Karpas-422 (cell line): ENCODE data around the gene CCDC34. TPM values are rescaled to one million over a fixed set of nuclear protein-coding genes. Genes with fewer than 3 reads are reported as not detected.
"Not testable (repeated sequence)": the region's sequence is repeated elsewhere in the genome, so short reads cannot be mapped to it uniquely, and the experiment has no call there.

Source experiments
- DNase-seq: peaks from one replicate; pipeline ENCODE4 v3.0.0-alpha.2; 2015
- H2AFZ ChIP-seq: fragments of 200-600 bp; sonication (generic); 2 replicates; pipeline ENCODE4 v1.6.1; 2014; ENCODE audit warnings: antibody characterized with exemption, low read length, mixed read lengths
- H3K27ac ChIP-seq: fragments of 200-600 bp; sonication (generic); 2 replicates; pipeline ENCODE4 v1.5.1; 2014; ENCODE audit warnings: mild to moderate bottlenecking, low read length, moderate library complexity
- H3K27me3 ChIP-seq: fragments of 200-600 bp; sonication (generic); 2 replicates; pipeline ENCODE4 v1.6.1; 2014; ENCODE audit warnings: low read length, mixed read lengths
- H3K36me3 ChIP-seq: fragments of 200-600 bp; sonication (generic); 2 replicates; pipeline ENCODE4 v1.6.1; 2014; ENCODE audit warnings: low read length, mixed read lengths; ENCODE audit not compliant: insufficient read depth
- H3K4me1 ChIP-seq: fragments of 200-600 bp; sonication (generic); 2 replicates; pipeline ENCODE4 v1.6.1; 2014; ENCODE audit warnings: mild to moderate bottlenecking, low read length, mixed read lengths
- H3K4me2 ChIP-seq: fragments of 200-600 bp; sonication (generic); 2 replicates; pipeline ENCODE4 v1.6.1; 2014; ENCODE audit warnings: low read length, low read depth, mild to moderate bottlenecking; ENCODE audit not compliant: poor library complexity, severe bottlenecking
- H3K4me3 ChIP-seq: fragments of 200-600 bp; sonication (generic); 2 replicates; pipeline ENCODE4 v1.5.1; 2014; ENCODE audit warnings: mild to moderate bottlenecking, antibody characterized with exemption, low read length, mixed read lengths
- H3K79me2 ChIP-seq: fragments of 200-600 bp; sonication (generic); 2 replicates; pipeline ENCODE4 v1.6.1; 2014; ENCODE audit warnings: mild to moderate bottlenecking, low read length, mixed read lengths
- H3K9ac ChIP-seq: fragments of 200-600 bp; sonication (generic); 2 replicates; pipeline ENCODE4 v1.6.0; 2014; ENCODE audit warnings: low read length
- H3K9me2 ChIP-seq: fragments of 200-600 bp; sonication (generic), shearing (Covaris generic); replicated peaks from 2 replicates; pipeline ENCODE4 v1.6.0; 2014; ENCODE audit warnings: mild to moderate bottlenecking, low read length, moderate library complexity; ENCODE audit not compliant: insufficient read depth
- H3K9me3 ChIP-seq: fragments of 300-700, 200-600 bp; sonication (generic); 2 replicates; pipeline ENCODE4 v1.6.1; 2014; ENCODE audit warnings: low read length, mixed read lengths
- H4K20me1 ChIP-seq: fragments of 200-600 bp; sonication (generic); 2 replicates; pipeline ENCODE4 v1.6.1; 2014; ENCODE audit warnings: mild to moderate bottlenecking, antibody characterized with exemption, low read length, low read depth; ENCODE audit not compliant: insufficient read depth
- total RNA-seq: library from RNA; depleted of rRNA; stranded (reverse); fragments of >200 nt; shearing (Covaris generic); gene quantifications from 2 replicates; pipeline ENCODE4 v1.2.3, GENCODE V29; 2014; ENCODE audit warnings: low replicate concordance

CCDC34 gene
- total RNA-seq, 1 experiment from 2014 or later: 10.2 TPM

DNA sequence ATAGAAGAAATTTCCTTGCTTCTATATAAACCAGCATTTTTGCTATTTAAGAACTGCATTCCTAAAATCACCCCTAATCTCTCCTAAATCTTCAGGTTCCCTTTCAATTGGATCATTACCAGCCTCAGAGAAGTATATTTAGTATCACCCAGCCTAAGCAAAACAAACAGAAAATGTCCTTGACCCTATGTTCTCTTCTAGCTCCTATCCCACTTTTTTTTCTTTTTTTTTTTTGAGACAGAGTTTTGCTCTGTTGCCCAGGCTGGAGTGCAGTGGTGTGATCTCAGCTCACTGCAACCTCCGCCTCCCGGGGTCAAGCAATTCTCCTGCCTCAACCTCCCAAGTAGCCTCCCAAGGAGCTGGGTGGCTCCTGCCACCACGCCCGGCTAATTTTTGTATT, 28.3 kb downstream of the CCDC34 start:
- peaks cover 16% of the 10 kb centered on the region; the same call in 1 of the 2 replicates for H3K36me3 ChIP-seq
- not testable (repeated sequence) for H3K27ac ChIP-seq, H2AFZ ChIP-seq, H3K9me3 ChIP-seq, H3K4me2 ChIP-seq, H3K27me3 ChIP-seq, H3K4me3 ChIP-seq, H3K79me2 ChIP-seq, DNase-seq, H4K20me1 ChIP-seq, H3K9me2 ChIP-seq, H3K9ac ChIP-seq, H3K4me1 ChIP-seq

DNA sequence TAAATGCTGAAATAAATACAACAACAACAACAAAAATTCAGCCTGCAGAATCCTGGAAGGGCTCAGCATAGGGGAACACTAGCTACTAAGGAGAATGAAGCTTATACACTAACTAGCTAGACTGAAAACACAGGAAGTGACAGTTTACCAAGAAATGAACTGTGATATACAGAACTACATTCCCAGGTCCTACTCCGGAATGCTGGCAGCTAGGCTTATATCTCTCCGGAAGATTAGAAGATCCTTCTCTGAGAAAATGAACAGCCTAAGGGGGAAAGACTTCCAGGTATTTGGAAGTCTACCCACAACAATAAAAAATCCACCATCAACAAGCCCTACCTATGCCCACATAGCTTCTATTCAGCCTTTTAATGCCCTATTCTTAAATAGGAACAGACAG, 31.0 kb downstream of the CCDC34 start:
- H3K9me2 ChIP-seq: no peaks in the 10 kb centered on the region
- no peak overlapping the region for H3K27ac ChIP-seq
- H3K9ac ChIP-seq: no peak overlapping the region
- H3K4me1 ChIP-seq: no peaks in the 10 kb centered on the region
- H3K79me2 ChIP-seq: no peaks in the 10 kb centered on the region
- no peak overlapping the region for H2AFZ ChIP-seq
- H3K4me2 ChIP-seq: no peak overlapping the region
- 0 out of 2 replicates have a peak, but pooled peaks cover 6% of the 10 kb centered on the region for H3K36me3 ChIP-seq
- DNase-seq: no peak
- no peaks in the 10 kb centered on the region for H4K20me1 ChIP-seq
- no peaks in the 10 kb centered on the region for H3K27me3 ChIP-seq
- no peak overlapping the region for H3K4me3 ChIP-seq
- no peaks in the 10 kb centered on the region for H3K9me3 ChIP-seq

- H3K36me3 ChIP-seq: 0 out of 2 replicates have a peak, but pooled peaks cover 6% of the 10 kb centered on the region
- H2AFZ ChIP-seq: no peak overlapping the region
- no peak overlapping the region for H3K9ac ChIP-seq
- no peak overlapping the region for H3K4me3 ChIP-seq
- H3K27me3 ChIP-seq: no peaks in the 10 kb centered on the region
- no peaks in the 10 kb centered on the region for H3K9me3 ChIP-seq
- no peak for DNase-seq
- no peaks in the 10 kb centered on the region for H3K79me2 ChIP-seq
- H4K20me1 ChIP-seq: no peaks in the 10 kb centered on the region
- no peak overlapping the region for H3K4me2 ChIP-seq
- H3K4me1 ChIP-seq: no peaks in the 10 kb centered on the region
- H3K27ac ChIP-seq: no peak overlapping the region
- H3K9me2 ChIP-seq: no peaks in the 10 kb centered on the region
Observed at GRCh38 chr11:27330633-27331270, 32.3 kb downstream of the CCDC34 start.

DNA sequence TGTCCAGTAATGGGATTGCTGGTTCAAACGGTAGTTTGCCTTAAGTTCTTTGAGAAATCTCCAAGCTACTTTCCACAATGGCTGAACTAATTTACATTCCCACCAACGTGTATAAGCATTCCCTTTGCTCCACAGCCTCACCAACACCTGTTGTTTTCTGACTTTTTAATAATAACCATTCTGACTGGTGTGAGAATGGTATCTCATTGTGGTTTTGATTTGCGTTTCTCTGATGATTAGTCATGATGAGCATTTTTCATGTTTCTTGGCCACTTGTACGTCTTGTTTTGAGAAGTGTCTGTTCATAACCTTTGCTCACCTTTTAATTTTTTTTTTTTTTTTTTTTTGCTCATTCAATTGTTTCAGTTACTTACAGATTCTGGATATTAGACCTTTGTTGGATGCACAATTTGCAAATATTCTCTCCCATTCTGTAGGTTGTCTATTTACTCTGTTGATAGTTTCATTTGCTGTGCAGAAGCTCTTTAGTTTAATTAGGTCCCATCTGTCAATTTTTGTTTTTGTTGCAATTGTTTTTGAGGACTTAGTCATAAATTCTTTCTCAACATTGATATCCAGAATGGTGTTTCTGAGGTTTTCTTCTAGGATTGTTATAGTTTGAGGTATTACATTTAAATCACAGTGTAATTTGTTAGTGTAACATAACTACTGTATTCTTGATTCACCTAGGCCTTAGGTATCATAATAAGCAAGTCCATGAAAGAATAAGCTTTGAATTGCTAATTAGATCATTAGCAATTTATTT, 33.0 kb downstream of the CCDC34 start:
- no peaks in the 10 kb centered on the region for H3K9me2 ChIP-seq
- H3K4me2 ChIP-seq: no peak overlapping the region
- no peak overlapping the region for H2AFZ ChIP-seq
- H3K27me3 ChIP-seq: no peaks in the 10 kb centered on the region
- no peaks in the 10 kb centered on the region for H3K9me3 ChIP-seq
- 0 out of 2 replicates have a peak, but pooled peaks cover 6% of the 10 kb centered on the region for H3K36me3 ChIP-seq
- no peak overlapping the region for H3K9ac ChIP-seq
- no peaks in the 10 kb centered on the region for H4K20me1 ChIP-seq
- no peaks in the 10 kb centered on the region for H3K79me2 ChIP-seq
- DNase-seq: no peak
- H3K4me3 ChIP-seq: no peak overlapping the region
- no peak overlapping the region for H3K27ac ChIP-seq
- no peaks in the 10 kb centered on the region for H3K4me1 ChIP-seq

DNA sequence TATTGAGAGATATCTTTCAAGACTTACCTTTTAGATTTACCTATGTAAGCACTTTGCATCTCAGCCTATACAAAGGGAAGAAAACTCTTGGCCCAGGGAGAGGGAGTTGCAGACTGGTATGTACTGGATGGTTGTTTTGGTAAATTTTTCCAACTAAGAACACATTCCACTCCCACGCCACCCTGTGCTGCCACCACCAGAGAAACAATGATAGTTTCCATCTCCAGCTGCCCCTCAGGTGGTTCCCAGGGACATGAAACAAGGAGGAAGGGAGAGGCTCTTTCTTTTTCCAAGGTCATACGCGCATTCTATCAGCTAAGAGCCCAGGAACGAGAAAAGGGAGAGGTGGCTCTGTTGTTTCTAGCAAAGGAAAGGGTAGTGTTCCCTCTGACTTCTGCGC, 34.4 kb downstream of the CCDC34 start:
- Histone ChIP-seq H3K4me2 (no peak overlapping the region), H3K79me2 (no peaks in the 10 kb centered on the region), H3K4me1 (no peaks in the 10 kb centered on the region), H3K27me3 (no peaks in the 10 kb centered on the region), H3K9me2 (no peaks in the 10 kb centered on the region), H4K20me1 (no peaks in the 10 kb centered on the region), H2AFZ (no peak overlapping the region), H3K4me3 (no peak overlapping the region), H3K27ac (no peak overlapping the region), H3K9ac (no peak overlapping the region), H3K9me3 (no peaks in the 10 kb centered on the region), H3K36me3 (0 out of 2 replicates have a peak, but pooled peaks cover 6% of the 10 kb centered on the region)
- DNase-seq: no peak

DNA sequence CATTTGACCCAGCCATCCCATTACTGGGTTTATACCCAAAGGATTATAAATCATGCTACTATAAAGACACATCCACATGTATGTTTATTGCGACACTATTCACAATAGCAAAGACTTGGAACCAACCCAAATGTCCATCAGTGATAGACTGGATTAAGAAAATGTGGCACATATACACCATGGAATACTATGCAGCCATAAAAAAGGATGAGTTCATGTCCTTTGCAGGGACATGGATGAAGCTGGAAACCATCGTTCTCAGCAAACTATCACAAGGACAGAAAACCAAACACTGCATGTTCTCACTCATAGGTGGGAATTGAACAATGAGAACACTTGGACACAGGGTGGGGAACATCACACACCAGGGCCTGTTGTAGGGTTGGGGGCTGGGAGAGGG, 36.0 kb downstream of the CCDC34 start:
- not testable (repeated sequence) for H3K9ac ChIP-seq, DNase-seq, H3K9me3 ChIP-seq, H3K27me3 ChIP-seq, H3K36me3 ChIP-seq, H4K20me1 ChIP-seq, H3K9me2 ChIP-seq, H3K79me2 ChIP-seq, H3K4me3 ChIP-seq, H3K4me2 ChIP-seq, H2AFZ ChIP-seq, H3K27ac ChIP-seq, H3K4me1 ChIP-seq

DNA sequence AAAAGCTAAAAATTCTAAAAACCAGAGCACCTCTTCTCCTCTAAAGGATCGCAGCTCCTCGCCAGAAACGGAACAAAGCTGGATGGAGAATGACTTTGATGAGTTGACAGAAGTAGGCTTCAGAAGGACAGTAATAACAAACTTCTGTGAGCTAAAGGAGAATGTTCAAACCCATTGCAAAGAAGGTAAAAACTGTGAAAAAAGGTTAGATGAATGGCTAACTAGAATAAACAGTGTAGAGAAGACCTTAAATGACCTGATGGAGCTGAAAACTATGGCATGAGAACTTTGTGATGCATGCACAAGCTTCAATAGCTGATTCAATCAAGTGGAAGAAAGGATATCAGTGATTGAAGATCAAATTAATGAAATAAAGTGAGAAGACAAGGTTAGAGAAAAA, 40.8 kb downstream of the CCDC34 start:
- not testable (repeated sequence) for H3K36me3 ChIP-seq, H3K4me2 ChIP-seq, H3K27me3 ChIP-seq, H3K27ac ChIP-seq, H3K9me3 ChIP-seq, H3K79me2 ChIP-seq, H3K9ac ChIP-seq, DNase-seq, H2AFZ ChIP-seq, H3K4me1 ChIP-seq, H4K20me1 ChIP-seq, H3K9me2 ChIP-seq, H3K4me3 ChIP-seq

DNA sequence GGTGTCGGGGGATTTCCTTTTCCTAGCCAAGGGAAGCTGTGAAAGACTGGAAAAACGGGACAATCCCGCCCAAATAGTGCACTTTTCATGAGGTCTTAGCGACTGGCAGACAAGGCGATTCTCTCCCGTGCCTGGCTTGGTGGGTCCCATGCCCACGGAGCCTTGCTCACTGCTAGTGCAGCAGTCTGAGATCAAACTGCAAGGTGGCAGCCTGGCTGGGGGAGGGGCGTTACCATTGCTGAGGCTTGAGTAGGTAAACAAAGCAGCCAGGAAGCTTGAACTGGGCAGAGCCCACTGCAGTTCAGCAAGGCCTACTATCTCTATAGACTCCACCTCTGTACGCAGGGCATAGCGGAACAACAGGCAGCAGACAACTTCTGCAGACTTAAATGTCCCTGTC, 41.7 kb downstream of the CCDC34 start:
- H3K9ac ChIP-seq, H3K4me3 ChIP-seq, H3K27me3 ChIP-seq, H3K79me2 ChIP-seq, H3K36me3 ChIP-seq, H3K4me2 ChIP-seq, H3K9me2 ChIP-seq, H3K4me1 ChIP-seq, H4K20me1 ChIP-seq, H3K27ac ChIP-seq, DNase-seq, H3K9me3 ChIP-seq, H2AFZ ChIP-seq: not testable (repeated sequence)
